Activated T-helper 1 cell treated with anti-CD3 and anti-CD28 coated beads, Interleukin-12 subunit alpha, Interleukin-12 subunit beta, Interleukin-2, Interleukin-4 antibody, amounts not matched to agents 30 ng/mL and 10 ng/mL and 1 ng/mL, durations not matched to agents 14 hours and 24 hours and 36 hours (primary cell): Measurements from ENCODE around the gene KRT1. TPM values are rescaled to one million over a fixed set of nuclear protein-coding genes. Genes with fewer than 3 reads are reported as not detected.

Experiments
- DNase-seq: peaks from one replicate; pipeline ENCODE4 v3.0.0; 2021; ENCODE audit warnings: low spot score
- H3K27ac Mint-ChIP-seq: one replicate; pipeline ENCODE4 v1.8.0; 2021; ENCODE audit warnings: mild to moderate bottlenecking, mixed read lengths
- H3K27me3 Mint-ChIP-seq: one replicate; pipeline ENCODE4 v1.8.0; 2022; ENCODE audit warnings: mild to moderate bottlenecking, moderate library complexity, mixed read lengths; ENCODE audit not compliant: insufficient read depth
- H3K36me3 Mint-ChIP-seq: one replicate; pipeline ENCODE4 v1.8.0; 2021; ENCODE audit warnings: low read depth, mixed read lengths
- H3K4me1 Mint-ChIP-seq: one replicate; pipeline ENCODE4 v1.8.0; 2021; ENCODE audit warnings: low read depth, mixed read lengths
- H3K4me3 Mint-ChIP-seq: one replicate; pipeline ENCODE4 v1.8.0; 2021; ENCODE audit warnings: mild to moderate bottlenecking, moderate library complexity, mixed read lengths
- H3K9me3 Mint-ChIP-seq: one replicate; pipeline ENCODE4 v1.8.0; 2021; ENCODE audit warnings: mixed read lengths
- intact Hi-C: fragments of 100-400 bp; cut with micrococcal nuclease; formaldehyde crosslinking; loops from one replicate; pipeline ENCODE4 v1.15.1; 2024
- total RNA-seq: library from RNA; stranded (reverse); gene quantifications from 2 replicates; pipeline ENCODE4 v1.2.3, GENCODE V29; 2022

KRT1 gene
- total RNA-seq, 1 donor from 2014 or later, result not detected

DNA sequence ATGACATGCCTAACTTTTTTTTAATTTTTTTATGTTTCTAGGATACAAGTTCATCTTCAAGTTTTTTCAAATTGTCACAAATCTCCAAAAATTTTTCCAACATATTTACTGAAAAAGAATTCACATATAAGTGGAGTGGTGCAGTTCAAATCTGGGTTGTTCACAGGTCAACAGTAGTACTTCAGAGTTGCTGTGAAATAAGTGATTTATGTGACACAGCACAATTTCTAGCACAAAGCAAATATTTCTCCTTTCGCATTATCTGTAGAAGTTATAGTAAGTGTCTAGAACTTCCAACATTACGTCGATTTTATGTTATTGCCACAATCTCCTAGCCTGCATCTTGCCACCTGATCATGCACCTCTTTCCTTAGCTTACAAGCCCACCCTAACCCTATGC, 18.5 kb downstream of the KRT1 start:
- intact Hi-C loops, result no loop called here

DNA sequence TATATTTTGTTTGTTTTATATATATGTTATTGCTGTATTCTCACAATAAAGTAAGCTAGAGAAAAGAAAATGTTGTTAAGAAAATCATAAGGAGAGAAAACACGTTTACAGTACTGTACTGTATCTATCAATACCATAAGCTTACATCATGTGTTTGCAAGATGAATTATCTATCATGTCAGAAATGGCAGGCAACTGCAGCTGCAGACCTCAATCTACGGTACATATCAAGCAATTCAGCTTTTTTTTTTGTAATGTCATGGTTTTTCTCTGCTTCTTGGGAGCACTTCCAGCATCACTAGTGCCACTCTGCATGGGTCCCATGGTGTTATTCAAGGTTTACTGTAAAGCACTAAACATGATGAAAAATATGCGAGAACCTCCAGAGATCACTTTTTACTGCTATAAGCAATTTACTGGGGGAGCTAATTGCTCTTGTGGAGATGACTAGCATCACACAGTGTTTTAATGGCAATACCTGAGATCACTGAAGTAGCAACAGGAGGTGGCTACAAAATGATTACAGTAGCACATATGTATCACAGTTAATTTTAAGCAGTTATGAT, 19.2 kb downstream of the KRT1 start:
- no peak for DNase-seq
- H3K27me3 Mint-ChIP-seq, result peaks cover 20% of the 10 kb centered on the region
- intact Hi-C loops, result no loop called here
- no peaks in the 10 kb centered on the region for H3K4me1 Mint-ChIP-seq
- H3K27ac Mint-ChIP-seq, result no peak overlapping the region
- no peak overlapping the region for H3K4me3 Mint-ChIP-seq
- no peaks in the 10 kb centered on the region for H3K36me3 Mint-ChIP-seq
- no peaks in the 10 kb centered on the region for H3K9me3 Mint-ChIP-seq

More for the DNA sequence above, 18.5 kb downstream of the KRT1 start:
- peaks cover 20% of the 10 kb centered on the region for H3K27me3 Mint-ChIP-seq
- no peak overlapping the region for H3K4me3 Mint-ChIP-seq
- no peaks in the 10 kb centered on the region for H3K9me3 Mint-ChIP-seq
- DNase-seq, result no peak
- no peak overlapping the region for H3K27ac Mint-ChIP-seq
- H3K4me1 Mint-ChIP-seq, result no peaks in the 10 kb centered on the region
- H3K36me3 Mint-ChIP-seq, result no peaks in the 10 kb centered on the region

DNA sequence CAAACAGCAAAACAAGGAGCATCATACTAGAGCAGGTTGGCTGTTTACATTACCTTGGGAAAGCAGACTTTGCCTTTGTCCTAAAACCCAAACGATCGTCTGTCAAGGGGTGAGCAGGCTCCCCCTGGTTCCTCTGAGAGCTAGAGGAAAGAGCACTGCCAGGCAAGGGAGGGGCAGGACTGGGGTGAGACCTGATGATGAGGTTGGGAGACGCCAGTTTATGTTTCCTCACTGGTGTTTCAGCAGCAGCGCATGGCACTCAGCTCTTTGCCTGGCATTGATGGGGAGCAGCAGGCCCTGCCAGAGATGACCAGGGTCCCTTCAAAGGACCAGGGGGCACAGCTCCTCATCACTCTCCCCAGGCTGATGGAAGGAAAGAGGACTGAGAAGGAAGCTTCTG, 20.3 kb downstream of the KRT1 start:
- intact Hi-C loops, result no loop called here
- DNase-seq, result no peak
- H3K4me3 Mint-ChIP-seq, result no peak overlapping the region
- H3K4me1 Mint-ChIP-seq, result no peaks in the 10 kb centered on the region
- H3K36me3 Mint-ChIP-seq, result no peaks in the 10 kb centered on the region
- no peak overlapping the region for H3K27ac Mint-ChIP-seq
- H3K27me3 Mint-ChIP-seq, result peaks cover 25% of the 10 kb centered on the region
- no peaks in the 10 kb centered on the region for H3K9me3 Mint-ChIP-seq

DNA sequence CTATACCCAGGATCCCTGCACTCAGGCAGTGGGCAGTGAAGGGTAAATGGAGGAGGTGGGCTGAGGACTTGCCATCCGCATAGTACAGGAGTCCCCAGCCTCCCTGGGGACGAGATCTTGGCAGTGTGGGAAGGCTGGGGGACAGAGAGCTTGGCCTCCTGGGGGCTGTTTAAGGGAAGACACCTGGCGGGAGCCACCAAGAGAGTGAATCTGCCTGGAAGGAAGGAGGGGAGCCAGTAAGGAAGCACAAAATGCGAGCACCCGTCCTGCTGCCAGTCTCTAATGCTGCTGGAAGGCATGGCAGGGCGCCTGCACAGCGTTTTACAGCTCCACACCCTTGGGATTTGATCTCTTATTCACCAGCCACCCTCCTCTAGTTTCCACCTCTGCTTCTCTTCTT, 20.8 kb downstream of the KRT1 start:
- H3K36me3 Mint-ChIP-seq, result no peaks in the 10 kb centered on the region
- H3K4me1 Mint-ChIP-seq, result no peaks in the 10 kb centered on the region
- intact Hi-C loops, result no loop called here
- H3K4me3 Mint-ChIP-seq, result no peak overlapping the region
- peaks cover 27% of the 10 kb centered on the region for H3K27me3 Mint-ChIP-seq
- no peak for DNase-seq
- H3K9me3 Mint-ChIP-seq, result no peaks in the 10 kb centered on the region
- no peak overlapping the region for H3K27ac Mint-ChIP-seq

DNA sequence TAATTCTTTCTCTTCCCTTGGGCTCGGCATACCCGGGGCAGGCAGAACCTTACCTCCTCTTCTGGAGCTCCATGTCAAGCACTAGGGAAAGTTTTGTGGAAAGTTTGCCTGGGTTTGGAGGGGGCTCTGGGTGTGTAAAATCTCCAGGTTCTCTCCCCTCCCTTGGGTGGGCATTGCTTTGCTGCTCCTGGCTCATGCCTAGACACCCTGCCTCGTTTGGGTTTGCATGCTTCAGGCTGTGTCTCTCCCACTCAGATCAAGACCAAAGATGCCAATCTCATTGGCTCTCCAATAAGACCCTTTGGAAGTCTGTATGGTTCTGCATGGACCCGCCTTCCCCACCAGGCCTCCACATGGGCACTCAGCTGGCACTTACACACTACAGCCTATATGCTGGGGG, 22.0 kb downstream of the KRT1 start:
- intact Hi-C loops, result no loop called here
- no peak for DNase-seq
- no peaks in the 10 kb centered on the region for H3K9me3 Mint-ChIP-seq
- H3K27ac Mint-ChIP-seq, result no peak overlapping the region
- H3K27me3 Mint-ChIP-seq, result peaks cover 29% of the 10 kb centered on the region
- H3K36me3 Mint-ChIP-seq, result no peaks in the 10 kb centered on the region
- no peaks in the 10 kb centered on the region for H3K4me1 Mint-ChIP-seq
- H3K4me3 Mint-ChIP-seq, result no peak overlapping the region

DNA sequence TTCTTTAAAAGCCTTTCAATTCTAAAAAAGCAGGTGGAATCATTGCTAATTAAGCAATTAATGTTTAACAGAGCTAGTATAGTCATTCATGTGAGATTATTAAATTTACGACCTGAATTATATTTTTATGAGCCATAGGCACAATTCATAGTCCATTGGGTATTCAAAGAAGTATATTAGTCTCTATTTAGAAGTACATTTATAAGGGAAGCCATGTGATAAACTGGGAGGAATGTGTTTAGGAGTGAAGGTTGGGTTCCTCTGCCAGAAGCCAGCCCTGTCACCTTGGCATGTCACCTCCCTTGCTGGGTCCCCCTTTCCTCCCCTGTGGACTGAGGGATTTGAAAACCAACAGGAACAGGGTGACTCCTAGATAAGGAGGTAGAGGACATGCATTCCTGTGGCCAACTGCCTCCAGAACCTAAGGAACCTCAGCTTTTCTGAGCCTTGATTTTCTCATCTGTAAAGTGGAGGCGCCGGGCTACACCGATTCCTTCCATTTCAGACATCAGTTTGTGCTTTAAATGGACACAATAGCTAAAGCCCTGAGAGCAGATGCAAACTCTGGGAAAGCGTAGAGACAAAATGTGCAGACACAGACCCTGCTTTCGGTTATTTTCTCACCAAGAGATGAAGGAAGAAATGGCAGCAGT, 22.8 kb downstream of the KRT1 start:
- H3K27ac Mint-ChIP-seq, result no peak overlapping the region
- peaks cover under 1% of the 10 kb centered on the region for H3K9me3 Mint-ChIP-seq
- H3K27me3 Mint-ChIP-seq, result peaks cover 28% of the 10 kb centered on the region
- intact Hi-C loops, result no loop called here
- H3K4me1 Mint-ChIP-seq, result no peaks in the 10 kb centered on the region
- no peak for DNase-seq
- H3K36me3 Mint-ChIP-seq, result no peaks in the 10 kb centered on the region
- H3K4me3 Mint-ChIP-seq, result no peak overlapping the region

DNA sequence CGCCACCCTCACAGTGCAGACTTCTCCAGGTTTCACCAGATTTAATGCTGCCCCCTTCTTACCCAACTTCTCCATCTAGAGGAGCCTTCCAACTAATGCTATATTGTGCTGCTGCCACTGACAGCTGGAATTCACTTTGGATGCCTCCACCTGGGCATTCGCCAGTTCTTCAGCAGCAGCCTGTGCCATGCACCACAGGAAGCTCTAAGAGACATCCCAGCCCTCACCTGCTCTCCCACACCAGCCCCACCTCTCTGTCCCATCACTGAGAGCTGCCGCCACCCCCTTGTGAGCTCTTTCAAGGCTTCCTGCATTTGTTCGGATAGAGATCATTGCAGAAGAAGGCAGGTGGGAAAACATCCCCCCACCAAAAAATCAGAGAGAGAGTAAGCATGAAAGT, 23.6 kb downstream of the KRT1 start:
- intact Hi-C loops, result no loop called here
- Mint-ChIP-seq H3K27ac (no peak overlapping the region), H3K27me3 (peaks cover 28% of the 10 kb centered on the region)

DNA sequence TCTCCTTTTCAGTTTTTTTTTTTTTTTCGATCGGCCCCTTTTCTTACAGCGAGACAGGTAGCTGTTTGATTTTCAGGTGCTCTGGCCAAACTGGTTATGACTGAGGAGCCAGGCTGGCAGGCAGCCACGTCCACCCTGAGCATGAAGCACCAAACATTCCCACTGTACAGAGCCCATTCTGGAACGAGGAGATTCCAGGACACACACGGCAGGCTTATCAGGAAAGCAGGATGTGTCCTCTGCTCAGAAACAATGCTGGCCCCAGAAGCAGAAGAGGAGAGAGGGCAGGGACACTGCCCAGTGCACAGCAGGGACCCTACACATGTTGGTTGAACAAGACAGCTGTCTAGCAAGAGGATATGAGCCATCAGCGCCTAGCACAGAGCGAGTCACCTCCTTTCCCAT, 24.5 kb downstream of the KRT1 start:
- intact Hi-C loops, result no loop called here
- Mint-ChIP-seq H3K27me3 (peaks cover 28% of the 10 kb centered on the region), H3K9me3 (peaks cover 4% of the 10 kb centered on the region), H3K36me3 (no peaks in the 10 kb centered on the region), H3K27ac (no peak overlapping the region), H3K4me3 (no peak overlapping the region), H3K4me1 (no peaks in the 10 kb centered on the region)
- DNase-seq, result no peak

More for the DNA sequence above, 23.6 kb downstream of the KRT1 start:
- no peaks in the 10 kb centered on the region for H3K36me3 Mint-ChIP-seq
- no peak overlapping the region for H3K4me3 Mint-ChIP-seq
- peaks cover 4% of the 10 kb centered on the region for H3K9me3 Mint-ChIP-seq
- H3K4me1 Mint-ChIP-seq, result no peaks in the 10 kb centered on the region
- DNase-seq, result no peak

DNA sequence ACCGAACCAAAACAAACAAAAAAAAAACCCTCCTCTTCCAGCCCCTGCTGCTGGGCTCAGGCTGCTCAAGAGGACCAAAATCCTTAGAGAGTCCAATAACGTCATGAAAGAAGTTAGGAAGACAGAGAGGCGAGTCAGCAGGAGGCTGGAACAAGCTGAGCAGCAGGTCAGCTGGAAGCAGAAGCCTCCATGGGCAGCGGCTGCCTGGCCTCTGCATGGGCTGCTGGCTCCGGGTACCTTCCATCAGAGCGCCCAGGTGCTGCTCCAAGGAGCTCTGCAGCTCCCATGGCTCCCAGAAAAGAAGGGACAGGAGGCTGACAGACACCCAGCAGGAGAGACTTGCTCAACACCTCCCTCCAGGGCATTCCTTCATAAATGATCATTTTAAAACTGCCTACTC, 25.0 kb downstream of the KRT1 start:
- H3K4me3 Mint-ChIP-seq, result no peak overlapping the region
- H3K9me3 Mint-ChIP-seq, result peaks cover 4% of the 10 kb centered on the region
- intact Hi-C loops, result no loop called here
- H3K4me1 Mint-ChIP-seq, result no peaks in the 10 kb centered on the region
- H3K27me3 Mint-ChIP-seq, result peaks cover 27% of the 10 kb centered on the region
- no peak for DNase-seq
- H3K36me3 Mint-ChIP-seq, result no peaks in the 10 kb centered on the region
- H3K27ac Mint-ChIP-seq, result no peak overlapping the region

DNA sequence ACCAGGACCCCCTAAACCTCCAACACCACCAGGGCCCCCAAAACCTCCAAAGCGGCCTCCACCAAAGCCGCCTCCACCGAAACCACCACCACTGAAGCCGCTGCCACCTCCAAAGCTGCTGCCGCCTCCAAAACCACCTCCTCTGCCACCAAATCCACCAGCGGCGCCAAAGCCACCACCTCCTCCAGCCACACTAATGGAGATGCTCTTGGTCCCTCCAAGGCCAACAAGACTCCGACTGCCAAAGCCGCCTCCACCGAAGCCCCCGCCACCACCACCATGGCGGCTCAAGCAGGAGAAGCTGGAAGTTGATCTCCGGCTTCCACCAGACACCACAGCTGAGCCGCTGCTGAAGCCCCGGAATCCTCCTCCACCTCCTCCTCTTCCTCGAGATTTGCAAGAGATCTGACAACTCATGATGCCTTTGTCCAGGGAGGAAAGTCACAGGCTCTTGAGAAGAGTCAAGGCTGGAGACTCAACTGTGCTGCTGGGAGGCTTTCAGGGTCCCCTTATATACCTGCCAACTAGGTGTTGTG, 28.4 kb downstream of the KRT1 start, which contains the start of gene KRT2:
Gene KRT2 (minus strand): TSS at position 486 of the 536 bp plus-strand sequence. CDS start 69 bp downstream, at position 417.
- Mint-ChIP-seq H3K4me3 (no peak within 1 kb of the TSS), H3K27ac (no peak within 1 kb of the TSS), H3K4me1 (peaks cover 26% of the 10 kb centered on the region), H3K27me3 (peaks cover 21% of the 10 kb centered on the region), H3K9me3 (peaks cover 4% of the 10 kb centered on the region), H3K36me3 (no peaks in the 10 kb centered on the region)
- DNase-seq, result no peak
- intact Hi-C loops, result no loop called here

DNA sequence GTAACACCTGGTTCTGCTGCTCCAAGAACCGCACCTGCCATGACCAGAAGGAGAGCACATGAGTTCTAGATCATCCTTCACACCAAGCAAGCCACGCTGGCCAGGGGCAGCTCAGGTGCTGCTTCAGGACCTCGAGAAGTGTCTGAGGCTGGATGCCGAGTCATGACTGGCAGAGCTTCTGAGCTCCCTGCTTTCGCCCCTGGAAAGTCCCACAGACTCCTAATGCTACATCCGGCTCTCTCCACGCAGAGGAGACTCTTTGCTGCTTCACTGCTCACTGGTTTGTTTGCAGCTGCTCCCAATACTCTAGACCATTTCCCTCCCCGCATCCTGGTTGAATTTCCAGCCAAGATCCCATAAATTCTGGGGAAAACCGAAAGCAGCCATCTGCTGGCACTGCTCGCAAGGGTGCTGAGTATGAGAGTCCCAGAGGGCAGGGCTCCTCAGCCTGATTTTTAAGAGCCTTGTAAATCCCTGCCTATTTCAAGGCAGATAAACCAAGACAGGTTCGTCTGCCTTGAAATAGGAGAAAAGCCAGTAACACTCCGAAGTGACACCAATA, 29.6 kb downstream of the KRT1 start:
- H3K27ac Mint-ChIP-seq, result no peak overlapping the region
- peaks cover 4% of the 10 kb centered on the region for H3K9me3 Mint-ChIP-seq
- peaks cover 38% of the 10 kb centered on the region for H3K4me1 Mint-ChIP-seq
- H3K4me3 Mint-ChIP-seq, result no peak overlapping the region
- intact Hi-C loops, result no loop called here
- no peaks in the 10 kb centered on the region for H3K36me3 Mint-ChIP-seq
- DNase-seq, result no peak
- H3K27me3 Mint-ChIP-seq, result peaks cover 15% of the 10 kb centered on the region

DNA sequence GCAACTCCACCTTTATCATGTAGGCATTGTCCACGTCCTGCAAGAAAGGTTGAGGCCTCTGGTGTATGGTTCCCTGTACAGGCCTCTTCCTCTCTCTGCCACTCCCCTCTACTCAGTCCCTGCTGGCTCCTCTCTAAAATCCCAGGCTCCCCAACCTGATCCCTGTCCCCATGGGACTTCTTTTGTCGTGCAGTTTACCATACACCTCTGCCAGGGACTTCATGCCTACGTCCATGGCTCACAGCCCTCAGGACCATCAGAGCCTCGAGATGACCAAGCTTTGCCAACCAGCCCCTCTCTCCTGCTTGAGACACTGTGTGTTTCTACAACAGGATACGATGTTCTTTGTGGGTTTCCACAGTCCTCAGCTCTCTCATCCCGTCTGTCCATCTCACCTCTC, 31.1 kb downstream of the KRT1 start:
- H3K36me3 Mint-ChIP-seq, result peaks cover 4% of the 10 kb centered on the region
- no peak overlapping the region for H3K4me3 Mint-ChIP-seq
- no peak overlapping the region for H3K27ac Mint-ChIP-seq
- H3K9me3 Mint-ChIP-seq, result peaks cover 4% of the 10 kb centered on the region
- DNase-seq, result no peak
- H3K27me3 Mint-ChIP-seq, result peaks cover 9% of the 10 kb centered on the region
- H3K4me1 Mint-ChIP-seq, result peaks cover 52% of the 10 kb centered on the region
- intact Hi-C loops, result no loop called here

DNA sequence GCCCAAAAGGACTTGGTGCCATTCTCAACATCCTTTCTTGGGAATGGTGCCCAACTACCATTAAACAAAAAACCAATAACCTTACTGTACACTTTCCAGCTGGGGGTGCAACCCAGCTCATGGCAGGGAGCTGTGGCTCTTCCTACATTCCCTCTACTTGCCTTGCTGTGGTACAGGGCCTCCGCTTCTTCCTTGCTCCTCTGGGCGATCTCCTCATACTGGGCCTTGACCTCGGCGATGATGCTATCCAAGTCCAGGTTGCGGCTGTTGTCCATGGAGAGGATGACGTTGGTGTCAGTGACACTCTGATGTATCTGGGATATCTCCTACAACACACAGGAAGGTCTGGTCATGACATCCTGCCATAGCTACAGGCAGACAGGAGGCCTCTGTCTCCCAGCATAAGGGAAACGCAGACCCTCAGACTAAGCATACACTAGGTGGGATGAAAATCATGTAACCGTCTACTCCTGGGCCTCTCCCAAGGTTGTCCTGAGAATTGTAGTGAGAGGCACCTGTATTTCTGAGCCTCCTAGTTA, 32.1 kb downstream of the KRT1 start:
- peaks cover 4% of the 10 kb centered on the region for H3K9me3 Mint-ChIP-seq
- intact Hi-C loops, result no loop called here
- H3K36me3 Mint-ChIP-seq, result peaks cover 4% of the 10 kb centered on the region
- H3K27me3 Mint-ChIP-seq, result peaks cover 2% of the 10 kb centered on the region
- DNase-seq, result no peak
- H3K4me3 Mint-ChIP-seq, result no peak overlapping the region
- H3K27ac Mint-ChIP-seq, result no peak overlapping the region
- peaks cover 56% of the 10 kb centered on the region for H3K4me1 Mint-ChIP-seq
